Measurements from ENCODE around the gene DSG4.

DSG4 gene

GRCh38 chr18:31420524-31420923 is 43.9 kb downstream of the DSG4 start:
- no peak overlapping the region for H3K4me3 ChIP-seq (ENCODE audit: low read depth, low read length)
- TF ChIP-seq, protein P1, sequence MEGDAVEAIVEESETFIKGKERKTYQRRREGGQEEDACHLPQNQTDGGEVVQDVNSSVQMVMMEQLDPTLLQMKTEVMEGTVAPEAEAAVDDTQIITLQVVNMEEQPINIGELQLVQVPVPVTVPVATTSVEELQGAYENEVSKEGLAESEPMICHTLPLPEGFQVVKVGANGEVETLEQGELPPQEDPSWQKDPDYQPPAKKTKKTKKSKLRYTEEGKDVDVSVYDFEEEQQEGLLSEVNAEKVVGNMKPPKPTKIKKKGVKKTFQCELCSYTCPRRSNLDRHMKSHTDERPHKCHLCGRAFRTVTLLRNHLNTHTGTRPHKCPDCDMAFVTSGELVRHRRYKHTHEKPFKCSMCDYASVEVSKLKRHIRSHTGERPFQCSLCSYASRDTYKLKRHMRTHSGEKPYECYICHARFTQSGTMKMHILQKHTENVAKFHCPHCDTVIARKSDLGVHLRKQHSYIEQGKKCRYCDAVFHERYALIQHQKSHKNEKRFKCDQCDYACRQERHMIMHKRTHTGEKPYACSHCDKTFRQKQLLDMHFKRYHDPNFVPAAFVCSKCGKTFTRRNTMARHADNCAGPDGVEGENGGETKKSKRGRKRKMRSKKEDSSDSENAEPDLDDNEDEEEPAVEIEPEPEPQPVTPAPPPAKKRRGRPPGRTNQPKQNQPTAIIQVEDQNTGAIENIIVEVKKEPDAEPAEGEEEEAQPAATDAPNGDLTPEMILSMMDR (conservative IDR thresholded peaks at IDR 0.05; ENCODE audit: low read depth, low read length): no peak
- no peak for DNase-seq (ENCODE audit: low read depth)

DNA sequence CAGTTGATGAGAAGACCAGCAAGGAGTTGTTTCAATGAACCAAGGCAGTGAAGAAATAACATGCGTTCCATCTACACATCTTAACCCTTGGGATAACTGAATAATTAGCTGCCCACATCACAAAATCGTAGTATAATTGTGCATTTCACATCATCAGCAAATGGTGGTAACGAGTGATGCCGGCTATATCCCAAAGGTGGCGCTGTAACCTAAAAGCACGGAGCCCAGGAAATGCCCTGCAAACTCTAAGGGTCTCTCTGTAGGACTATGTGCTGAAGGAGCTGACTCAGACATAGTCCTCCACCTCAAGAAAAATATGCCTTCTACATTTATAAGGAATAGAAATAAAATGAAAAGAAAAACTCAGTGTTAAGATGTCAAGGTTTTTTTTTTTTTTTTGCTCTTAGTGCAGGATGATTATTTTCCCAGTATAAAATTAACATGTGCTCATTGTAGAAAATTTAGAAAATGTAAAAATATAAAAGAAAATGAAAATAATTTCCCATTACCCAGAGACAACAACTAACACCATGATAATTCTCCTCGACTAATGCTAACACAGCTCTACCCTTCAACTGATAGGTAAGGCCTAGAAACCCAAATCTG is 47.9 kb downstream of the DSG4 start:
- TF ChIP-seq, protein P1 (conservative IDR thresholded peaks at IDR 0.05; ENCODE audit: low read depth, low read length): peak; percentile 93
- DNase-seq (ENCODE audit: low read depth): peak; percentile 72
- H3K4me3 ChIP-seq (ENCODE audit: low read depth, low read length): no peak overlapping the region

DNA sequence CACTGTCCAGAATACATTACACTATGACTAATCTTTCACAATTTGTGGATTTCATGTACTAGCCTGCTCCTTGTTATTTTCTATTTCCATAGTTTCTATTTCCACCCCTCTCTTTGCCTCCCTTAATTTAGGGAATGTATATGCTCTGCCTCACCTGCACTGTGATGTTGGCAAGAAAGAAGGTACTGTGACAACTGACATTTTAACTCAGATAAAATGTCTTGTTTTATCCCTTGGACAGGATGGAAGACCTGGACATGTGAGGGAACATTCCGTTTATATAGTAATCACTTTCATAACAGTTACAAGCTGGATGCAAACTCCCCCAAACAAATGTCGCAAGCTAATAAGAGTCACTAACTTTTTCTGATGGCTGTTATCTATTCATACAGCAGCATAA is 49.4 kb downstream of the DSG4 start:
- TF ChIP-seq, protein P1 (conservative IDR thresholded peaks at IDR 0.05; ENCODE audit: low read depth, low read length): no peak
- H3K4me3 ChIP-seq (ENCODE audit: low read depth, low read length): no peak overlapping the region
- DNase-seq (ENCODE audit: low read depth): no peak

GRCh38 chr18:31426871-31427406 is 50.4 kb downstream of the DSG4 start:
- no peak overlapping the region for H3K4me3 ChIP-seq (ENCODE audit: low read depth, low read length)
- TF ChIP-seq, protein P1 (conservative IDR thresholded peaks at IDR 0.05; ENCODE audit: low read depth, low read length): no peak
- no peak for DNase-seq (ENCODE audit: low read depth)

- H3K4me3 ChIP-seq (ENCODE audit: low read depth, low read length): no peak overlapping the region
- DNase-seq (ENCODE audit: low read depth): no peak
- TF ChIP-seq, protein P1 (conservative IDR thresholded peaks at IDR 0.05; ENCODE audit: low read depth, low read length): no peak
Measured at GRCh38 chr18:31428211-31428610, 51.6 kb downstream of the DSG4 start.

- TF ChIP-seq, protein P1 (conservative IDR thresholded peaks at IDR 0.05; ENCODE audit: low read depth, low read length): no peak
- no peak for DNase-seq (ENCODE audit: low read depth)
- H3K4me3 ChIP-seq (ENCODE audit: low read depth, low read length): no peak overlapping the region
Measured at GRCh38 chr18:31429623-31430022, 53.0 kb downstream of the DSG4 start.

DNA sequence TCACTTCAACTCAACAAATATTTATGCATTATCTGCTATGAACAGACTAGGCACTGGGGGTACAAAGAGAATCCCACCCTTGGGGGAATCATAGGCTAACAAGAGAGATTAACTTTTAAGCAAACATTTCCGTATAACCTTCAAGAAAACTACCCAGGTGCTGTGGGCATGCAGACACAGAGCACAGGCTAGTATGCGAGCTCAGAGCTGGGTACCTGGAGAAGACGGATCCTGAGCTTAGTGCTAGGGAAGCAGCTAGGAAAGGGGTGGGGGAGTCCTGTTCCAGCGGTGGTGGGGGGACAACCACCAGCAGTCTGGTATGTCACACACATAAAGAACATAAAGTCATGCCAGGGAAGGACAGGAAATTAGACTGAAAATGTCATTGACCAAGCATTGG is 53.5 kb downstream of the DSG4 start:
- no peak overlapping the region for H3K4me3 ChIP-seq (ENCODE audit: low read depth, low read length)
- TF ChIP-seq, protein P1 (conservative IDR thresholded peaks at IDR 0.05; ENCODE audit: low read depth, low read length): no peak
- no peak for DNase-seq (ENCODE audit: low read depth)
